ENCODE measurements around the gene MYO5B.

MYO5B gene

DNA sequence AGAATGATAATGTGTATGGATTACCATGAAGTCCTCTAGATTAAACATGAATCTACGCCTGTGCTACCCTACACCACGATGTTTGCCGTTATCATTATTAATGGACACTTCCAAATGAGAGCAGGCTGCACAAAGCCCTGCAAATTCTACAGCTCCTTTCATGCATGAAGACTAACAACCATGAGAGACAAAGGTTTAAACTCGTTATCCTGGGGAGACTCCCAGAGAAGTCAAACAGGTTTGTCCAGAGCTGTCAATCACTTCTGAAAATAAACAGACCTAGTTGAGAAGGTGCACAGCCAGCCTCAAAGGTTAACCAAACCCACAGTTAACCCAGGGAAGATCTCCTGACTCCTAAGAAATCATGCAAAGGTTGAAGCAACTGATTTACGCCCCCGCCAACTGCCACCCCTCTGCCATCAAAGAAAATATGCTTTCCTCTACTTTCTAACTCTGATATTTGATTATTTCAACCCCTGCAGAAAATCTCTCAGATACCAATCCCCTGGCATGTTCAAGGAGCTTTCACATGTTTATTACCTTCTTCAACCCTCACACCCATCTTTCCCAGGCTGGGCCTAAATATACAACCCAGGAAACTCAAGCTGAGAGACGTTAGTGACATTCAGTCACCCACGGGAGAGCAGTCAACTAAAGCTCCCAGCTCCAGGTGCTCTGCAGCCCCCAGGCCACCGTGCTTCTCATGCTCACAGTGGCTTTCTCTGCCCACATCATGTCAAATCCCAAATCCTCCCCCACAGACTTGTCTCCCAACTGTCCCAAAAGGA, 35.9 kb downstream of the MYO5B start:
- Histone ChIP-seq H3K36me3 (replicated peaks; ENCODE audit: insufficient read depth, low read length) (no peaks in the 10 kb centered on the region), H3K79me2 (ENCODE audit: low read length) (peaks cover 77% of the 10 kb centered on the region), H3K27ac (ENCODE audit: low read length) (no peak overlapping the region), H3K9ac (ENCODE audit: low read length) (no peak overlapping the region), H3K9me2 (replicated peaks; ENCODE audit: insufficient read depth, low read length) (no peaks in the 10 kb centered on the region), H3K4me1 (ENCODE audit: low read length) (no peaks in the 10 kb centered on the region), H2AFZ (ENCODE audit: low read length) (no peak overlapping the region), H3F3A (ENCODE audit: insufficient read depth, low read length) (no peaks in the 10 kb centered on the region), H3K27me3 (replicated peaks; ENCODE audit: insufficient read depth, low read length) (no peaks in the 10 kb centered on the region), H3K9me3 (replicated peaks; ENCODE audit: insufficient read depth, low read length) (no peaks in the 10 kb centered on the region), H3K4me2 (ENCODE audit: low read depth, low read length) (no peak overlapping the region), H4K20me1 (ENCODE audit: insufficient read depth, low read length) (no peaks in the 10 kb centered on the region; the same call in 1 of the 2 replicates), H3K4me3 (ENCODE audit: low read length) (no peak overlapping the region)
- DNase-seq, result no peak
- no peak for TF ChIP-seq EZH2 (optimal IDR thresholded peaks at IDR 0.05; ENCODE audit: low read depth, low read length)
- no peak for TF ChIP-seq EZH2phosphoT487 (IDR thresholded peaks at IDR 0.05; ENCODE audit: low read length)
- TF ChIP-seq, protein P1, sequence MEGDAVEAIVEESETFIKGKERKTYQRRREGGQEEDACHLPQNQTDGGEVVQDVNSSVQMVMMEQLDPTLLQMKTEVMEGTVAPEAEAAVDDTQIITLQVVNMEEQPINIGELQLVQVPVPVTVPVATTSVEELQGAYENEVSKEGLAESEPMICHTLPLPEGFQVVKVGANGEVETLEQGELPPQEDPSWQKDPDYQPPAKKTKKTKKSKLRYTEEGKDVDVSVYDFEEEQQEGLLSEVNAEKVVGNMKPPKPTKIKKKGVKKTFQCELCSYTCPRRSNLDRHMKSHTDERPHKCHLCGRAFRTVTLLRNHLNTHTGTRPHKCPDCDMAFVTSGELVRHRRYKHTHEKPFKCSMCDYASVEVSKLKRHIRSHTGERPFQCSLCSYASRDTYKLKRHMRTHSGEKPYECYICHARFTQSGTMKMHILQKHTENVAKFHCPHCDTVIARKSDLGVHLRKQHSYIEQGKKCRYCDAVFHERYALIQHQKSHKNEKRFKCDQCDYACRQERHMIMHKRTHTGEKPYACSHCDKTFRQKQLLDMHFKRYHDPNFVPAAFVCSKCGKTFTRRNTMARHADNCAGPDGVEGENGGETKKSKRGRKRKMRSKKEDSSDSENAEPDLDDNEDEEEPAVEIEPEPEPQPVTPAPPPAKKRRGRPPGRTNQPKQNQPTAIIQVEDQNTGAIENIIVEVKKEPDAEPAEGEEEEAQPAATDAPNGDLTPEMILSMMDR (IDR thresholded peaks at IDR 0.05; ENCODE audit: low read length), result no peak

GRCh38 chr18:50155406-50155805, 39.5 kb downstream of the MYO5B start:
- Histone ChIP-seq H3F3A (ENCODE audit: insufficient read depth, low read length) (no peaks in the 10 kb centered on the region), H3K27ac (ENCODE audit: low read length) (no peak overlapping the region), H3K36me3 (replicated peaks; ENCODE audit: insufficient read depth, low read length) (no peaks in the 10 kb centered on the region), H3K4me1 (ENCODE audit: low read length) (no peaks in the 10 kb centered on the region), H3K9me3 (replicated peaks; ENCODE audit: insufficient read depth, low read length) (no peaks in the 10 kb centered on the region), H3K9me2 (replicated peaks; ENCODE audit: insufficient read depth, low read length) (no peaks in the 10 kb centered on the region), H3K79me2 (ENCODE audit: low read length) (peaks cover 70% of the 10 kb centered on the region), H3K4me3 (ENCODE audit: low read length) (no peak overlapping the region), H4K20me1 (ENCODE audit: insufficient read depth, low read length) (no peaks in the 10 kb centered on the region; the same call in 1 of the 2 replicates), H3K27me3 (replicated peaks; ENCODE audit: insufficient read depth, low read length) (no peaks in the 10 kb centered on the region), H3K9ac (ENCODE audit: low read length) (no peak overlapping the region), H3K4me2 (ENCODE audit: low read depth, low read length) (no peak overlapping the region), H2AFZ (ENCODE audit: low read length) (no peak overlapping the region)
- no peak for DNase-seq
- TF ChIP-seq, protein P1 (IDR thresholded peaks at IDR 0.05; ENCODE audit: low read length), result no peak
- TF ChIP-seq EZH2phosphoT487 (IDR thresholded peaks at IDR 0.05; ENCODE audit: low read length) (no peak), EZH2 (optimal IDR thresholded peaks at IDR 0.05; ENCODE audit: low read depth, low read length) (no peak)

- Histone ChIP-seq H3F3A (ENCODE audit: insufficient read depth, low read length) (no peaks in the 10 kb centered on the region), H3K27me3 (replicated peaks; ENCODE audit: insufficient read depth, low read length) (no peaks in the 10 kb centered on the region), H3K9me2 (replicated peaks; ENCODE audit: insufficient read depth, low read length) (no peaks in the 10 kb centered on the region), H3K79me2 (ENCODE audit: low read length) (peaks cover 62% of the 10 kb centered on the region), H3K4me2 (ENCODE audit: low read depth, low read length) (no peak overlapping the region), H3K4me3 (ENCODE audit: low read length) (no peak overlapping the region), H2AFZ (ENCODE audit: low read length) (no peak overlapping the region), H3K9ac (ENCODE audit: low read length) (no peak overlapping the region), H3K27ac (ENCODE audit: low read length) (no peak overlapping the region), H4K20me1 (ENCODE audit: insufficient read depth, low read length) (no peaks in the 10 kb centered on the region), H3K36me3 (replicated peaks; ENCODE audit: insufficient read depth, low read length) (no peaks in the 10 kb centered on the region), H3K4me1 (ENCODE audit: low read length) (no peaks in the 10 kb centered on the region), H3K9me3 (replicated peaks; ENCODE audit: insufficient read depth, low read length) (no peaks in the 10 kb centered on the region)
- DNase-seq, result no peak
- TF ChIP-seq EZH2 (optimal IDR thresholded peaks at IDR 0.05; ENCODE audit: low read depth, low read length) (no peak), EZH2phosphoT487 (IDR thresholded peaks at IDR 0.05; ENCODE audit: low read length) (no peak)
- TF ChIP-seq, protein P1 (IDR thresholded peaks at IDR 0.05; ENCODE audit: low read length), result no peak
These were observed 40.5 kb downstream of the MYO5B start for GRCh38 chr18:50154420-50154819.
